Loucy (cell line): ENCODE data around the gene ANO8.
"Not testable (repeated sequence)": the region's sequence is repeated elsewhere in the genome, so short reads cannot be mapped to it uniquely, and the experiment has no call there.

ENCODE experiments used
- H2AFZ ChIP-seq: fragments of 200-600 bp; sonication (generic); 2 replicates; pipeline ENCODE4 v1.6.0; 2016; ENCODE audit warnings: antibody characterized with exemption, mild to moderate bottlenecking, low read length, moderate library complexity
- H3F3A ChIP-seq: fragments of 200-600 bp; 2 replicates; pipeline ENCODE4 v1.6.0; 2016; ENCODE audit warnings: antibody characterized with exemption, low read depth, mild to moderate bottlenecking
- H3K27me3 ChIP-seq: fragments of 200-600 bp; sonication (generic); 2 replicates; pipeline ENCODE4 v1.6.1; 2014; ENCODE audit warnings: low read length, mild to moderate bottlenecking; ENCODE audit not compliant: insufficient read depth, poor library complexity, severe bottlenecking
- H3K36me3 ChIP-seq: fragments of 200-600 bp; sonication (generic); 2 replicates; pipeline ENCODE4 v1.6.1; 2016; ENCODE audit warnings: low read length; ENCODE audit not compliant: insufficient read depth
- H3K4me1 ChIP-seq: fragments of 200-600 bp; sonication (generic); 2 replicates; pipeline ENCODE4 v1.5.1; 2014; ENCODE audit warnings: low read length, mild to moderate bottlenecking; ENCODE audit not compliant: insufficient read depth, poor library complexity, severe bottlenecking
- H3K4me2 ChIP-seq: fragments of 200-600 bp; sonication (generic); 2 replicates; pipeline ENCODE4 v1.6.0; 2014; ENCODE audit warnings: antibody characterized with exemption, low read length, low read depth, mild to moderate bottlenecking; ENCODE audit not compliant: poor library complexity, severe bottlenecking
- H3K4me3 ChIP-seq: fragments of 200-600 bp; sonication (generic); 2 replicates; pipeline ENCODE4 v1.5.1; 2014; ENCODE audit warnings: low read length, mild to moderate bottlenecking, mixed read lengths; ENCODE audit not compliant: poor library complexity, severe bottlenecking
- H3K79me2 ChIP-seq: fragments of 200-600 bp; sonication (generic); 2 replicates; pipeline ENCODE4 v1.6.1; 2014; ENCODE audit warnings: low read length; ENCODE audit not compliant: insufficient read depth
- H3K9ac ChIP-seq: fragments of 200-600 bp; sonication (generic); 2 replicates; pipeline ENCODE4 v1.6.0; 2014; ENCODE audit warnings: mild to moderate bottlenecking, low read depth, low read length, moderate library complexity; ENCODE audit not compliant: poor library complexity, severe bottlenecking
- H3K9me2 ChIP-seq: fragments of 200-600 bp; sonication (generic); replicated peaks from 2 replicates; pipeline ENCODE4 v1.6.1; 2016; ENCODE audit warnings: low read depth, low read length, mixed read lengths
- H3K9me3 ChIP-seq: fragments of 200-600 bp; sonication (generic); 2 replicates; pipeline ENCODE4 v1.6.1; 2014; ENCODE audit warnings: mild to moderate bottlenecking, antibody characterized with exemption, low read length, low read depth; ENCODE audit not compliant: insufficient read depth
- H4K20me1 ChIP-seq: fragments of 200-600 bp; sonication (generic); 2 replicates; pipeline ENCODE4 v1.6.0; 2014; ENCODE audit warnings: antibody characterized with exemption, low read length, mild to moderate bottlenecking; ENCODE audit not compliant: insufficient read depth, poor library complexity, severe bottlenecking
- CTCF ChIP-seq: fragments of 200-600 bp; sonication (generic); conservative IDR thresholded peaks from 2 replicates; pipeline ENCODE4 v1.5.1; 2014; ENCODE audit warnings: mild to moderate bottlenecking, antibody characterized with exemption, low read length
- EZH2phosphoT487 ChIP-seq: fragments of 200-600 bp; IDR thresholded peaks from 2 replicates; pipeline ENCODE4 v1.6.1; 2018; ENCODE audit warnings: antibody characterized with exemption, mild to moderate bottlenecking, moderate library complexity, borderline replicate concordance

Gene ANO8

GRCh38 chr19:17275441-17276175 is 59.0 kb downstream of the ANO8 start:
- no peak for TF ChIP-seq CTCF
- TF ChIP-seq EZH2phosphoT487 = no peak
- Histone ChIP-seq H3K9ac (no peak overlapping the region), H3K4me1 (no peaks in the 10 kb centered on the region), H3K27me3 (no peaks in the 10 kb centered on the region), H3K9me3 (no peaks in the 10 kb centered on the region), H2AFZ (no peak overlapping the region), H3K36me3 (peaks cover 25% of the 10 kb centered on the region; the same call in 1 of the 2 replicates), H3K79me2 (no peaks in the 10 kb centered on the region), H4K20me1 (no peaks in the 10 kb centered on the region), H3F3A (no peaks in the 10 kb centered on the region), H3K4me2 (no peak overlapping the region), H3K9me2 (no peaks in the 10 kb centered on the region), H3K4me3 (no peak overlapping the region)

GRCh38 chr19:17274892-17275291 is 59.8 kb downstream of the ANO8 start:
- not testable (repeated sequence) for H3K79me2 ChIP-seq, H3K4me2 ChIP-seq, H3K27me3 ChIP-seq, H3K9me2 ChIP-seq, H3K4me1 ChIP-seq, H3F3A ChIP-seq, H3K9me3 ChIP-seq, H3K4me3 ChIP-seq, H3K9ac ChIP-seq, H4K20me1 ChIP-seq, H2AFZ ChIP-seq
- peaks cover 25% of the 10 kb centered on the region; the same call in 1 of the 2 replicates for H3K36me3 ChIP-seq
